Measurements from ENCODE around the gene USH2A. TPM values are rescaled to one million over a fixed set of nuclear protein-coding genes. Genes with fewer than 3 reads are reported as not detected.

The USH2A gene
- total RNA-seq, 1 donor from 2014 or later = not detected

- Histone ChIP-seq H3K4me3 (no peak overlapping the region), H3K4me1 (no peaks in the 10 kb centered on the region), H3K27ac (no peak overlapping the region), H3K36me3 (no peaks in the 10 kb centered on the region), H3K27me3 (no peaks in the 10 kb centered on the region), H3K9me3 (no peaks in the 10 kb centered on the region)
- no peak for TF ChIP-seq CTCF (IDR thresholded peaks at IDR 0.05)
- intact Hi-C loops (cut with DNase I) = no loop called here
- ATAC-seq = no peak
- no peak for DNase-seq
Observed at GRCh38 chr1:215677112-215677511, 746.1 kb downstream of the USH2A start.

- DNase-seq = no peak
- no peak overlapping the region for H3K27ac ChIP-seq
- intact Hi-C loops (cut with DNase I) = no loop called here
- no peak for ATAC-seq
- H3K4me1 ChIP-seq = no peaks in the 10 kb centered on the region
- no peak overlapping the region for H3K4me3 ChIP-seq
- H3K27me3 ChIP-seq = no peaks in the 10 kb centered on the region
- H3K9me3 ChIP-seq = no peaks in the 10 kb centered on the region
- H3K36me3 ChIP-seq = no peaks in the 10 kb centered on the region
- TF ChIP-seq CTCF (IDR thresholded peaks at IDR 0.05) = no peak
Observed at GRCh38 chr1:215673943-215674342, 749.3 kb downstream of the USH2A start.

DNA sequence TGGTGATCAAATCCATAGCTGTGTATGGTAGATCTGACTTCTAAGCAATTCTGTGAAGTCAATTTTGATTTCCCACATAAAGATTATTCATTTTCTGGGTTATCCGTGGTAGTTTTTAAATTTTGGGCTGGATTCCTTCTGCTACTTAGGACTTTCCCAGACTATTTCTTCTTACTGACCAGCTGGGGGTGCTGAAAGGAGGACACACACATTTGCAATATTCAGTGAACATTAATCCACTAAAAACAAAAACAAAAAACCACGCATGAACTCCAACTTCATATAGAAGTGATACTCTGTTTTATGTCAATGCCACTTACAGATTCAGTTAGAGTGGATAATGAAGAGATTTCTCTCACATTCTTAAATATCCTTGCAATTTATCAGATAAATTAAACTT lies 750.8 kb downstream of the USH2A start:
- no peak for DNase-seq

GRCh38 chr1:215669806-215670491 lies 753.3 kb downstream of the USH2A start:
- no peak overlapping the region for H3K4me3 ChIP-seq
- no peaks in the 10 kb centered on the region for H3K9me3 ChIP-seq
- DNase-seq (no peak), ATAC-seq (no peak)
- TF ChIP-seq CTCF (IDR thresholded peaks at IDR 0.05) = no peak
- no peaks in the 10 kb centered on the region for H3K36me3 ChIP-seq
- no peaks in the 10 kb centered on the region for H3K4me1 ChIP-seq
- intact Hi-C loops (cut with DNase I) = no loop called here
- no peak overlapping the region for H3K27ac ChIP-seq
- no peaks in the 10 kb centered on the region for H3K27me3 ChIP-seq

More for the DNA sequence above, 750.8 kb downstream of the USH2A start:
- intact Hi-C loops (cut with DNase I) = no loop called here
- no peak for TF ChIP-seq CTCF (IDR thresholded peaks at IDR 0.05)
- no peak overlapping the region for H3K4me3 ChIP-seq
- H3K27me3 ChIP-seq = no peaks in the 10 kb centered on the region
- no peak overlapping the region for H3K27ac ChIP-seq
- H3K4me1 ChIP-seq = no peaks in the 10 kb centered on the region
- no peak for ATAC-seq
- no peaks in the 10 kb centered on the region for H3K36me3 ChIP-seq
- no peaks in the 10 kb centered on the region for H3K9me3 ChIP-seq

- Histone ChIP-seq H3K27ac (no peak overlapping the region), H3K27me3 (no peaks in the 10 kb centered on the region), H3K4me3 (no peak overlapping the region), H3K36me3 (no peaks in the 10 kb centered on the region), H3K9me3 (no peaks in the 10 kb centered on the region), H3K4me1 (no peaks in the 10 kb centered on the region)
- ATAC-seq (no peak), DNase-seq (no peak)
- intact Hi-C loops (cut with DNase I) = no loop called here
- TF ChIP-seq CTCF (IDR thresholded peaks at IDR 0.05) = no peak
Observed at GRCh38 chr1:215667761-215668160, 755.5 kb downstream of the USH2A start.

DNA sequence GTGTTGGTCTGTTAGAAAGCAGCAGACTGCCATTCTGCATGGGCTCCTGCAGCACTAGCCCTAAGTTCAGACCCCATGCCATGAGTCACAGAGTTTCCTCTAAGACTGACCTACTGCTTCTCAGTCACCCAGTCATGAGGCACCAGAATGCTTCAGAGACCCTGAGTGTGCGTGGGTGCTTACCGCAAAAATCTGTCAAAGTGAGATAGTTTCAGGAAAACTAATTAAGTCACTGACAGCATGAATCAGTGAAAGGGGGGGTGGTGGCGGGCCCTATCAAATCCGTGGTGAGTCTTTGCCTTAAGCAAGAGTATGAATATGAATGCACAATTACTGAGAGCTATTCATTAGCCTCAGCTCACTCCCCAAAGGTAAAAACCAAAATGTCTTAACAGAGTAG lies 758.0 kb downstream of the USH2A start:
- ATAC-seq (no peak), DNase-seq (no peak)
- no peaks in the 10 kb centered on the region for H3K4me1 ChIP-seq
- H3K27ac ChIP-seq = no peak overlapping the region
- H3K4me3 ChIP-seq = no peak overlapping the region
- TF ChIP-seq CTCF (IDR thresholded peaks at IDR 0.05) = no peak
- intact Hi-C loops (cut with DNase I) = no loop called here
- H3K27me3 ChIP-seq = no peaks in the 10 kb centered on the region
- no peaks in the 10 kb centered on the region for H3K36me3 ChIP-seq
- no peaks in the 10 kb centered on the region for H3K9me3 ChIP-seq
